ENCODE data around the gene NRDE2.

DNA sequence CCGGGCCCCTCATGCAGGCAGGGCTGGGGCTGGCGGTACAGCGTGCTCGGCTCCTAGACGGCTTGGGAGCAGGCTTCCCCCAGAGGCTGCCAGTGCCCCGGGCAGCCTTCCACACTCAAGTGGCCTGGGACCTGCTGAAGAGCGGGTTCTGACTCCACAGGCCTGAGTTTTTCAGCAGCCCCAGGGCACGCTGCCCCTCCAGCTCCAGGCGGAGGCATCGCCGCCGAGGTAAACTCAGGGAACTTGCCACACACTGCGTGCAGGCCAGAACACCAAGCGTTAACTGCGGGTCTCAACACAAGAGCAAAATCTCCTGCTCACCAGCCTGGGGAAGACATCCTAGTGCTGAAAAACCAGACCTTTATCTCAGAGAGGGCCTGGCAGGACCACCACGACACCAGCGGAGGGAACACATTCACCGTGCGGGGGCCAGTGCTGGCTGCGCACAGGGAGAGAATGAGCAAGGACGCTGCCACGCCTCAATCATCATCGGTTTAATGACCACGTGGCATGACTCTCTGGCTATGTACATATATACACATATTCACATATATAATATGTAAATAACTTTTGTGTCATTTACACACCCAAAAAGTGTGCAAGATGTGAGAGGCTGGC lies 54.1 kb downstream of the NRDE2 start:
- TF ChIP-seq, protein P1, sequence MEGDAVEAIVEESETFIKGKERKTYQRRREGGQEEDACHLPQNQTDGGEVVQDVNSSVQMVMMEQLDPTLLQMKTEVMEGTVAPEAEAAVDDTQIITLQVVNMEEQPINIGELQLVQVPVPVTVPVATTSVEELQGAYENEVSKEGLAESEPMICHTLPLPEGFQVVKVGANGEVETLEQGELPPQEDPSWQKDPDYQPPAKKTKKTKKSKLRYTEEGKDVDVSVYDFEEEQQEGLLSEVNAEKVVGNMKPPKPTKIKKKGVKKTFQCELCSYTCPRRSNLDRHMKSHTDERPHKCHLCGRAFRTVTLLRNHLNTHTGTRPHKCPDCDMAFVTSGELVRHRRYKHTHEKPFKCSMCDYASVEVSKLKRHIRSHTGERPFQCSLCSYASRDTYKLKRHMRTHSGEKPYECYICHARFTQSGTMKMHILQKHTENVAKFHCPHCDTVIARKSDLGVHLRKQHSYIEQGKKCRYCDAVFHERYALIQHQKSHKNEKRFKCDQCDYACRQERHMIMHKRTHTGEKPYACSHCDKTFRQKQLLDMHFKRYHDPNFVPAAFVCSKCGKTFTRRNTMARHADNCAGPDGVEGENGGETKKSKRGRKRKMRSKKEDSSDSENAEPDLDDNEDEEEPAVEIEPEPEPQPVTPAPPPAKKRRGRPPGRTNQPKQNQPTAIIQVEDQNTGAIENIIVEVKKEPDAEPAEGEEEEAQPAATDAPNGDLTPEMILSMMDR (conservative IDR thresholded peaks at IDR 0.05; ENCODE audit: low read length) = no peak
- TF ChIP-seq EZH2phosphoT487 (IDR thresholded peaks at IDR 0.05; ENCODE audit: borderline replicate concordance, low read depth, low read length) = no peak
